HCT116 (cell line): Measurements from ENCODE around the gene ZNF624. TPM values are rescaled to one million over a fixed set of nuclear protein-coding genes. Genes with fewer than 3 reads are reported as not detected.

Source experiments
- ATAC-seq: fragments of 200-7000 bp; cut with Tn5 transposase; 2 replicates; pipeline ENCODE4 v1.9.1; 2020; ENCODE audit warnings: mild to moderate bottlenecking, moderate library complexity
- BruUV-seq: library from RNA; stranded (reverse); fragments of 400-500 nt; replicated peaks from 2 replicates; lab custom pipeline; 2021; lab: Mats Ljungman, UMichigan
- CTCF ChIA-PET: fragments of 300-600 bp; sonication (Branson Sonifier 250); formaldehyde crosslinking; loops from one replicate; lab custom pipeline; 2021; ENCODE audit warnings: antibody characterized with exemption; lab: Charles Lee
- POLR2A ChIA-PET: fragments of 300-600, 350-600 bp; sonication (Branson Sonifier 250); formaldehyde crosslinking; loops from one replicate; lab custom pipeline; 2021; ENCODE audit warnings: antibody characterized with exemption; lab: Charles Lee
- RAD21 ChIA-PET, 2 experiments: fragments of 300-600 bp; sonication (Branson Sonifier 250); formaldehyde crosslinking; loops; one replicate each; lab custom pipeline; 2023; ENCODE audit warnings: low total read pairs in 2 of 2; ENCODE audit not compliant: uncharacterized antibody in 2 of 2, unreplicated experiment in 2 of 2, low non-redundant PET in 1 of 2; lab: Charles Lee
- DNase-seq: peaks from one replicate; pipeline ENCODE4 v3.0.0-alpha.2; 2010; ENCODE audit warnings: low read depth, low spot score
- H2AFZ ChIP-seq: fragments of 200-600 bp; shearing (Covaris generic), sonication (generic); 2 replicates; pipeline ENCODE4 v1.6.1; 2017; ENCODE audit warnings: low read depth, mixed run types, mixed read lengths, antibody characterized with exemption, low read length; ENCODE audit not compliant: poor library complexity, severe bottlenecking
- H3K27ac ChIP-seq: 2 replicates; pipeline ENCODE4 v1.5.1; 2012; ENCODE audit warnings: low read depth, low read length
- H3K27me3 ChIP-seq: fragments of 200-600 bp; sonication (generic); 2 replicates; pipeline ENCODE4 v1.6.1; 2016; ENCODE audit warnings: mixed run types, low read length, mixed read lengths; ENCODE audit not compliant: insufficient read depth
- H3K36me3 ChIP-seq, 2 experiments: fragments of 200-500 bp in 1 of 2; fragments of 200-600 bp in 1 of 2; sonication (Bioruptor generic) in 1 of 2; sonication (generic) in 1 of 2; 2 replicates each; pipeline versions ENCODE4 v1.5.1 to v1.6.1; 2014 to 2016; ENCODE audit warnings: low read length in 2 of 2, inconsistent platforms in 1 of 2, mixed read lengths in 1 of 2, mixed run types in 1 of 2; ENCODE audit not compliant: insufficient read depth in 2 of 2, control insufficient read depth in 1 of 2
- H3K4me1 ChIP-seq, 2 experiments: fragments of 200-600 bp in 1 of 2; sonication (generic) in 1 of 2; 2 replicates each; pipeline versions ENCODE4 v1.5.1 to v1.6.1; 2012 to 2017; ENCODE audit warnings: low read length in 2 of 2, inconsistent platforms in 1 of 2, mild to moderate bottlenecking in 1 of 2, mixed read lengths in 1 of 2, mixed run types in 1 of 2, moderate library complexity in 1 of 2; ENCODE audit not compliant: insufficient read depth in 2 of 2, control insufficient read depth in 1 of 2
- H3K4me2 ChIP-seq: fragments of 200-600 bp; sonication (generic); 2 replicates; pipeline ENCODE4 v1.6.1; 2017; ENCODE audit warnings: mixed run types, low read length, mixed read lengths
- H3K4me3 ChIP-seq, 2 experiments: fragments of 200-600 bp in 1 of 2; sonication (generic) in 1 of 2; replicated peaks in 1 of 2; 2 replicates each; pipeline ENCODE4 v1.5.1; 2011 to 2016; ENCODE audit warnings: low read length in 2 of 2, control low read depth in 1 of 2, low read depth in 1 of 2, mild to moderate bottlenecking in 1 of 2, mixed read lengths in 1 of 2, mixed run types in 1 of 2
- H3K79me2 ChIP-seq: fragments of 200-600 bp; sonication (generic); 2 replicates; pipeline ENCODE4 v1.6.1; 2017; ENCODE audit warnings: mild to moderate bottlenecking, mixed run types, low read length, moderate library complexity, mixed read lengths; ENCODE audit not compliant: insufficient read depth
- H3K9ac ChIP-seq: fragments of 200-600 bp; sonication (generic); 2 replicates; pipeline ENCODE4 v1.6.1; 2016; ENCODE audit warnings: low read length, mixed read lengths
- H3K9me2 ChIP-seq: fragments of 200-600 bp; sonication (generic), shearing (Covaris generic); 2 replicates; pipeline ENCODE4 v1.6.1; 2017; ENCODE audit warnings: mixed run types, mild to moderate bottlenecking, moderate library complexity; ENCODE audit not compliant: insufficient read depth
- H3K9me3 ChIP-seq, 2 experiments: fragments of 200-500 bp in 1 of 2; fragments of 200-600 bp in 1 of 2; sonication (Bioruptor generic) in 1 of 2; sonication (generic) in 1 of 2; 2 replicates each; pipeline ENCODE4 v1.6.1; 2014 to 2017; ENCODE audit warnings: low read length in 2 of 2, mixed read lengths in 2 of 2, inconsistent platforms in 1 of 2, low read depth in 1 of 2, mild to moderate bottlenecking in 1 of 2, mixed run types in 1 of 2, moderate library complexity in 1 of 2; ENCODE audit not compliant: control insufficient read depth in 1 of 2, insufficient read depth in 1 of 2
- H4K20me1 ChIP-seq: fragments of 200-600 bp; sonication (generic), shearing (Covaris generic); 2 replicates; pipeline ENCODE4 v1.6.1; 2017; ENCODE audit warnings: mixed run types, mild to moderate bottlenecking, moderate library complexity; ENCODE audit not compliant: insufficient read depth
- ATF3 ChIP-seq: IDR thresholded peaks from 2 replicates; pipeline ENCODE4 v1.6.1; 2012
- CBX3 ChIP-seq: IDR thresholded peaks from 2 replicates; pipeline ENCODE4 v1.6.1; 2012; ENCODE audit warnings: low read depth
- CEBPB ChIP-seq: IDR thresholded peaks from 2 replicates; pipeline ENCODE4 v1.6.1; 2012; ENCODE audit warnings: low read depth
- EGR1 ChIP-seq: IDR thresholded peaks from 2 replicates; pipeline ENCODE4 v1.6.1; 2012; ENCODE audit warnings: low read depth
- ELF1 ChIP-seq: IDR thresholded peaks from 2 replicates; pipeline ENCODE4 v1.6.1; 2012; ENCODE audit warnings: low read depth, borderline replicate concordance
- EZH2 ChIP-seq: fragments of 200-600 bp; sonication (generic); IDR thresholded peaks from 2 replicates; pipeline ENCODE4 v1.6.1; 2017; ENCODE audit warnings: antibody characterized with exemption, mixed run types
- EZH2phosphoT487 ChIP-seq: fragments of 200-600 bp; IDR thresholded peaks from 2 replicates; pipeline ENCODE4 v1.6.1; 2018; ENCODE audit warnings: antibody characterized with exemption, borderline replicate concordance
- FOSL1 ChIP-seq: IDR thresholded peaks from 2 replicates; pipeline ENCODE4 v1.6.1; 2012; ENCODE audit warnings: low read depth
- JUND ChIP-seq: IDR thresholded peaks from 2 replicates; pipeline ENCODE4 v1.6.1; 2012
- MAX ChIP-seq: IDR thresholded peaks from 2 replicates; pipeline ENCODE4 v1.6.1; 2012
- POLR2A ChIP-seq: IDR thresholded peaks from 2 replicates; pipeline ENCODE4 v1.7.0; 2011; ENCODE audit warnings: borderline replicate concordance; ENCODE audit not compliant: insufficient read depth, insufficient read length; ENCODE audit errors: extremely low read depth
- POLR2AphosphoS5 ChIP-seq: IDR thresholded peaks from 2 replicates; pipeline ENCODE4 v1.6.1; 2011; ENCODE audit warnings: mild to moderate bottlenecking, low read depth, low read length, moderate library complexity
- RAD21 ChIP-seq: IDR thresholded peaks from 2 replicates; pipeline ENCODE4 v1.6.1; 2012; ENCODE audit warnings: low read depth, mild to moderate bottlenecking
- REST ChIP-seq: IDR thresholded peaks from 2 replicates; pipeline ENCODE4 v1.6.1; 2012; ENCODE audit warnings: low read depth
- SP1 ChIP-seq: IDR thresholded peaks from 2 replicates; pipeline ENCODE4 v1.6.1; 2012; ENCODE audit warnings: low read depth
- SRF ChIP-seq: IDR thresholded peaks from 2 replicates; pipeline ENCODE4 v1.6.1; 2012; ENCODE audit warnings: low read depth
- TCF7L2 ChIP-seq: IDR thresholded peaks from 2 replicates; pipeline ENCODE4 v1.7.0; 2011; ENCODE audit warnings: borderline replicate concordance, inconsistent platforms; ENCODE audit not compliant: insufficient read depth, insufficient read length; ENCODE audit errors: extremely low read depth
- YY1 ChIP-seq: IDR thresholded peaks from 2 replicates; pipeline ENCODE4 v1.6.1; 2011; ENCODE audit warnings: low read length, low read depth, moderate library complexity, mild to moderate bottlenecking; ENCODE audit not compliant: insufficient replicate concordance; ENCODE audit errors: extremely low read depth
- ZFX ChIP-seq: fragments of 450-650 bp; IDR thresholded peaks from 2 replicates; pipeline ENCODE4 v1.6.1; 2017
- ZNF274 ChIP-seq: fragments of 200-500 bp; sonication (Bioruptor generic); IDR thresholded peaks from 2 replicates; pipeline ENCODE4 v1.6.1; 2014; ENCODE audit warnings: mild to moderate bottlenecking, low read depth, low read length, inconsistent platforms
- intact Hi-C: fragments of 100-400 bp; cut with micrococcal nuclease; formaldehyde crosslinking; loops from 2 replicates; pipeline ENCODE4 v1.10.0; 2022
- total RNA-seq: library from RNA; stranded (reverse); gene quantifications from one replicate; pipeline ENCODE4 v1.2.1, GENCODE V29; 2021; ENCODE audit not compliant: unreplicated experiment

The ZNF624 gene
- total RNA-seq, 1 experiment from 2014 or later, result 2.9 TPM

- no peak for DNase-seq
- Histone ChIP-seq H4K20me1 (no peaks in the 10 kb centered on the region), H3K27me3 (no peaks in the 10 kb centered on the region), H3K9me2 (no peaks in the 10 kb centered on the region), H3K4me3 (no peak overlapping the region), H3K36me3 (no peaks in the 10 kb centered on the region), H3K9me3 (no peaks in the 10 kb centered on the region), H3K4me2 (no peak overlapping the region), H3K9ac (no peak overlapping the region), H3K4me1 (no peaks in the 10 kb centered on the region), H2AFZ (no peak overlapping the region), H3K79me2 (no peaks in the 10 kb centered on the region), H3K27ac (no peak overlapping the region)
- ChIA-PET CTCF (no interaction called here), POLR2A (no interaction called here), RAD21 (no interaction called here)
- intact Hi-C loops, result no loop called here
- TF ChIP-seq SRF (no peak), EGR1 (no peak), RAD21 (no peak), ZFX (no peak), EZH2 (no peak), POLR2AphosphoS5 (no peak), ZNF274 (no peak), TCF7L2 (no peak), POLR2A (no peak), ELF1 (no peak), MAX (no peak), EZH2phosphoT487 (no peak), YY1 (no peak), CBX3 (no peak), FOSL1 (no peak), ATF3 (no peak), SP1 (no peak), CEBPB (no peak), REST (no peak), JUND (no peak)
- ATAC-seq, result no peak
- no TSS peak for BruUV-seq
These were observed 80.2 kb downstream of the ZNF624 start for GRCh38 chr17:16573466-16573865.

Other genes starting within 250 kb of the ZNF624 start
- 2.7 TPM for gene TRPV2, start 238.3 kb downstream of the ZNF624 start, total RNA-seq
- gene LRRC75A, start 161.7 kb downstream of the ZNF624 start, total RNA-seq, result 2.3 TPM
- not detected for gene ZNF287, start 84.6 kb downstream of the ZNF624 start, total RNA-seq
- gene CCDC144A, start 36.4 kb upstream of the ZNF624 start, total RNA-seq, result 0.20 TPM